Measurements from ENCODE around the gene DLG2. TPM values are rescaled to one million over a fixed set of nuclear protein-coding genes. Genes with fewer than 3 reads are reported as not detected.

Gene DLG2
- total RNA-seq, 1 donor from 2014 or later: 1.8 TPM

DNA sequence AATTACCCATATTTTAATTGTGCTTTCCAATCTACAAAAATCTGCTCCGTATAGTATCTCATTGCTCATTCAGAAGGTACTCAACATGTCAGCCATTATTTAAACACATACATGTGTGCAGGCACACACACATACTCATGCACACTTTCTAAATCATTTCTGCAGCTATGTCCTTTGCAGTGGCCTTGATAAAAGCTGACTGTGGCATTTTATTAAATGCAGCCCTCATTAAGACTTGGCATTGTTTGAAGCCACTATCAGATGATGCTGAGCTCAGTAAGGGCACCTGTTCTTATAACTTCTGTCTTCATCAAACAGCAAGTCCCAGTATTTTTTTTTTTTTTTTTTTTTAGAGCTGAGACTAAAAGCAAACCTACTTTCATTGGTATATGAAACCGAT, 1269.1 kb downstream of the DLG2 start:
- Histone ChIP-seq H3K36me3 (ENCODE audit: insufficient read depth, low read length) (no peaks in the 10 kb centered on the region), H3K27me3 (ENCODE audit: insufficient read depth, low read length) (no peaks in the 10 kb centered on the region), H3K4me2 (ENCODE audit: low read length) (no peak overlapping the region), H3K9ac (ENCODE audit: low read length) (no peak overlapping the region), H4K20me1 (ENCODE audit: insufficient read depth, low read length) (no peaks in the 10 kb centered on the region), H3K4me3 (ENCODE audit: insufficient read depth, low read depth, low read length) (no peak overlapping the region), H3K27ac (ENCODE audit: low read depth, low read length) (no peak overlapping the region), H3K9me3 (ENCODE audit: insufficient read depth, low read depth, low read length) (no peaks in the 10 kb centered on the region), H3K79me2 (ENCODE audit: insufficient read depth, low read length) (no peaks in the 10 kb centered on the region), H3K4me1 (ENCODE audit: insufficient read depth, low read length) (no peaks in the 10 kb centered on the region), H2AFZ (ENCODE audit: low read depth, low read length) (no peak overlapping the region)
- no peaks in the 10 kb centered on the region for H3K9me3 Mint-ChIP-seq (ENCODE audit: unreplicated experiment)
- no peak overlapping the region for H3K4me3 Mint-ChIP-seq (ENCODE audit: unreplicated experiment)
- H3K27me3 Mint-ChIP-seq (ENCODE audit: low read depth, unreplicated experiment): no peaks in the 10 kb centered on the region
- TF ChIP-seq EZH2 (IDR thresholded peaks at IDR 0.05; ENCODE audit: insufficient read depth, low read length): no peak
- TF ChIP-seq, protein P1, sequence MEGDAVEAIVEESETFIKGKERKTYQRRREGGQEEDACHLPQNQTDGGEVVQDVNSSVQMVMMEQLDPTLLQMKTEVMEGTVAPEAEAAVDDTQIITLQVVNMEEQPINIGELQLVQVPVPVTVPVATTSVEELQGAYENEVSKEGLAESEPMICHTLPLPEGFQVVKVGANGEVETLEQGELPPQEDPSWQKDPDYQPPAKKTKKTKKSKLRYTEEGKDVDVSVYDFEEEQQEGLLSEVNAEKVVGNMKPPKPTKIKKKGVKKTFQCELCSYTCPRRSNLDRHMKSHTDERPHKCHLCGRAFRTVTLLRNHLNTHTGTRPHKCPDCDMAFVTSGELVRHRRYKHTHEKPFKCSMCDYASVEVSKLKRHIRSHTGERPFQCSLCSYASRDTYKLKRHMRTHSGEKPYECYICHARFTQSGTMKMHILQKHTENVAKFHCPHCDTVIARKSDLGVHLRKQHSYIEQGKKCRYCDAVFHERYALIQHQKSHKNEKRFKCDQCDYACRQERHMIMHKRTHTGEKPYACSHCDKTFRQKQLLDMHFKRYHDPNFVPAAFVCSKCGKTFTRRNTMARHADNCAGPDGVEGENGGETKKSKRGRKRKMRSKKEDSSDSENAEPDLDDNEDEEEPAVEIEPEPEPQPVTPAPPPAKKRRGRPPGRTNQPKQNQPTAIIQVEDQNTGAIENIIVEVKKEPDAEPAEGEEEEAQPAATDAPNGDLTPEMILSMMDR (IDR thresholded peaks at IDR 0.05; ENCODE audit: insufficient read depth, low read depth, low read length): no peak
- peaks cover 3% of the 10 kb centered on the region for H3K4me1 Mint-ChIP-seq (ENCODE audit: low read depth, unreplicated experiment)
- DNase-seq (ENCODE audit: low read depth): no peak
- no peaks in the 10 kb centered on the region for H3K36me3 Mint-ChIP-seq (ENCODE audit: low read depth, unreplicated experiment)
- no peak overlapping the region for H3K27ac Mint-ChIP-seq (ENCODE audit: unreplicated experiment)
- no peak for FAIRE-seq

DNA sequence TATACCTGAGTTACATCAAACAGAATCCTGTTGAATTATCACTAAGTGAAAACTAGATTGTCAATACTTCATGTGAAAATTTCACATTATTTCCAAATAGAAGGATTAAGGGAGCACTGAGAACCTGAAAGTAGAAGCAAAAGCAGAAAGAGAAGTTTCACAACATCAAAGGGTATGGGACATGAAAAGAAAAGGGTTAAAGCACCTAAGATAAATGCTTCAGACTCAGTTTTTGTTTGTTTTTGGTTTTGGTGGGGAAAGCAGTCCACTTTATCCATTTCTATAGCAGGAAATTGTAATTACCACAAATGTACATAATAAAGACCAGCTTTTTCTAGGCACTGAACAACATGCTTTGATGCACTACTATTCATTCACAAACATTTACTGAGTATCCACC, 1271.2 kb downstream of the DLG2 start:
- no peak for FAIRE-seq

DNA sequence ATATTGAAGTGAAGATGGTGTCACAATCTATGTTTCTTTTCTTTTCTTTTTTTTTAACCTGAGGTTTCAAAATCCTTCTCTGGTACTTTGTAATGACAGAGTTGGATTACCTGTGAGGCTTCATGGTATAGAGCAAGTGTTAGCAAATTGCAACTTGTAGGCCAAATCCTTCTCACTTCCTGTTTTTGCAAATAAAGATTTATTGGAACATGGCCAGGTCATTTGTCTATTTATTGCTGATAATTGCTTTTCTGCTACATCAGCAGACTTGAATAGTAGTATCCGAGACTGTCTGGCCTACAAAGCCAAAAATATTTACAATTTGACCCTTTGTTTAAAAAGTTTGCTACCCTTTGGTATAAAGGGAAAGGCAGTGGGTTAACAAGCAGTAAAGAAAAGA, 1281.5 kb downstream of the DLG2 start:
- Histone ChIP-seq H3K4me2 (ENCODE audit: low read length) (no peak overlapping the region), H3K27ac (ENCODE audit: low read depth, low read length) (no peak overlapping the region), H3K79me2 (ENCODE audit: insufficient read depth, low read length) (no peaks in the 10 kb centered on the region), H4K20me1 (ENCODE audit: insufficient read depth, low read length) (no peaks in the 10 kb centered on the region), H3K9ac (ENCODE audit: low read length) (no peak overlapping the region), H2AFZ (ENCODE audit: low read depth, low read length) (no peak overlapping the region), H3K27me3 (ENCODE audit: insufficient read depth, low read length) (no peaks in the 10 kb centered on the region), H3K4me1 (ENCODE audit: insufficient read depth, low read length) (no peaks in the 10 kb centered on the region), H3K9me3 (ENCODE audit: insufficient read depth, low read depth, low read length) (no peaks in the 10 kb centered on the region), H3K4me3 (ENCODE audit: insufficient read depth, low read depth, low read length) (no peak overlapping the region), H3K36me3 (ENCODE audit: insufficient read depth, low read length) (no peaks in the 10 kb centered on the region)
- no peaks in the 10 kb centered on the region for H3K9me3 Mint-ChIP-seq (ENCODE audit: unreplicated experiment)
- H3K36me3 Mint-ChIP-seq (ENCODE audit: low read depth, unreplicated experiment): no peaks in the 10 kb centered on the region
- no peak for DNase-seq (ENCODE audit: low read depth)
- no peaks in the 10 kb centered on the region for H3K27me3 Mint-ChIP-seq (ENCODE audit: low read depth, unreplicated experiment)
- H3K4me1 Mint-ChIP-seq (ENCODE audit: low read depth, unreplicated experiment): no peaks in the 10 kb centered on the region
- no peak overlapping the region for H3K27ac Mint-ChIP-seq (ENCODE audit: unreplicated experiment)
- H3K4me3 Mint-ChIP-seq (ENCODE audit: unreplicated experiment): no peak overlapping the region
- no peak for TF ChIP-seq EZH2 (IDR thresholded peaks at IDR 0.05; ENCODE audit: insufficient read depth, low read length)
- TF ChIP-seq, protein P1 (IDR thresholded peaks at IDR 0.05; ENCODE audit: insufficient read depth, low read depth, low read length): no peak
- no peak for FAIRE-seq

More for the DNA sequence above, 1271.2 kb downstream of the DLG2 start:
- no peaks in the 10 kb centered on the region for H3K9me3 Mint-ChIP-seq (ENCODE audit: unreplicated experiment)
- H3K27me3 ChIP-seq (ENCODE audit: insufficient read depth, low read length): no peaks in the 10 kb centered on the region
- H3K79me2 ChIP-seq (ENCODE audit: insufficient read depth, low read length): no peaks in the 10 kb centered on the region
- no peak for DNase-seq (ENCODE audit: low read depth)
- no peaks in the 10 kb centered on the region for H3K27me3 Mint-ChIP-seq (ENCODE audit: low read depth, unreplicated experiment)
- H3K27ac Mint-ChIP-seq (ENCODE audit: unreplicated experiment): no peak overlapping the region
- H4K20me1 ChIP-seq (ENCODE audit: insufficient read depth, low read length): no peaks in the 10 kb centered on the region
- H3K9me3 ChIP-seq (ENCODE audit: insufficient read depth, low read depth, low read length): no peaks in the 10 kb centered on the region
- H3K9ac ChIP-seq (ENCODE audit: low read length): no peak overlapping the region
- H3K4me1 ChIP-seq (ENCODE audit: insufficient read depth, low read length): no peaks in the 10 kb centered on the region
- H3K27ac ChIP-seq (ENCODE audit: low read depth, low read length): no peak overlapping the region
- H3K36me3 Mint-ChIP-seq (ENCODE audit: low read depth, unreplicated experiment): no peaks in the 10 kb centered on the region
- peaks cover 4% of the 10 kb centered on the region for H3K4me1 Mint-ChIP-seq (ENCODE audit: low read depth, unreplicated experiment)
- TF ChIP-seq, protein P1 (IDR thresholded peaks at IDR 0.05; ENCODE audit: insufficient read depth, low read depth, low read length): no peak
- no peak for TF ChIP-seq EZH2 (IDR thresholded peaks at IDR 0.05; ENCODE audit: insufficient read depth, low read length)
- no peaks in the 10 kb centered on the region for H3K36me3 ChIP-seq (ENCODE audit: insufficient read depth, low read length)
- H3K4me3 ChIP-seq (ENCODE audit: insufficient read depth, low read depth, low read length): no peak overlapping the region
- H3K4me2 ChIP-seq (ENCODE audit: low read length): no peak overlapping the region
- H2AFZ ChIP-seq (ENCODE audit: low read depth, low read length): no peak overlapping the region
- no peak overlapping the region for H3K4me3 Mint-ChIP-seq (ENCODE audit: unreplicated experiment)
